GM18861 (cell line): ENCODE data around the gene CEND1.

Source experiments
- ATAC-seq: cut with Tn5 transposase; IDR thresholded peaks from one replicate; pipeline ENCODE4 v1.9.1; 2021; ENCODE audit not compliant: unreplicated experiment

CEND1 gene

GRCh38 chr11:827897-828192 is 38.0 kb upstream of the CEND1 start, which contains the start of gene CRACR2B:
Gene CRACR2B, plus strand, starts transcription at chr11:827919. Its CDS starts 689 bp downstream, at chr11:828608.
- no peak for ATAC-seq

- no peak for ATAC-seq
Observed at GRCh38 chr11:827146-827896, 37.4 kb upstream of the CEND1 start.

GRCh38 chr11:826836-827145 is 36.9 kb upstream of the CEND1 start:
- no peak for ATAC-seq

- ATAC-seq = no peak
Observed at GRCh38 chr11:826227-826621, 36.3 kb upstream of the CEND1 start.

GRCh38 chr11:825366-826226 is 35.7 kb upstream of the CEND1 start:
- ATAC-seq = no peak

GRCh38 chr11:824942-825341 is 35.1 kb upstream of the CEND1 start:
- ATAC-seq = no peak

- no peak for ATAC-seq
Observed at GRCh38 chr11:824292-824880, 34.5 kb upstream of the CEND1 start.

- no peak for ATAC-seq
Observed at GRCh38 chr11:823441-824291, 33.8 kb upstream of the CEND1 start.

- no peak for ATAC-seq
Observed at GRCh38 chr11:821512-822371, 31.9 kb upstream of the CEND1 start.

- no peak for ATAC-seq
Observed at GRCh38 chr11:820655-821511, 31.0 kb upstream of the CEND1 start.

GRCh38 chr11:819943-820649 is 30.2 kb upstream of the CEND1 start:
- ATAC-seq = peak; percentile 40

- ATAC-seq = peak; percentile 49
Observed at GRCh38 chr11:819129-819931, 29.4 kb upstream of the CEND1 start.

GRCh38 chr11:818396-819128 is 28.7 kb upstream of the CEND1 start, which contains the start of gene PNPLA2:
Gene PNPLA2, plus strand, starts transcription at chr11:818914. Its CDS starts 805 bp downstream, at chr11:819719.
- ATAC-seq = no peak

GRCh38 chr11:816433-816779 is 26.5 kb upstream of the CEND1 start:
- ATAC-seq = no peak

- no peak for ATAC-seq
Observed at GRCh38 chr11:815675-816432, 26.0 kb upstream of the CEND1 start.

- no peak for ATAC-seq
Observed at GRCh38 chr11:813456-814096, 23.7 kb upstream of the CEND1 start.
